ENCODE data around the gene TCFL5. TPM values are rescaled to one million over a fixed set of nuclear protein-coding genes. Genes with fewer than 3 reads are reported as not detected.
A peak's percentile ranks its signal among the peaks of the same experiment; 100 is the strongest.

TCFL5 gene
- total RNA-seq, 1 donor: 19.0 TPM

DNA sequence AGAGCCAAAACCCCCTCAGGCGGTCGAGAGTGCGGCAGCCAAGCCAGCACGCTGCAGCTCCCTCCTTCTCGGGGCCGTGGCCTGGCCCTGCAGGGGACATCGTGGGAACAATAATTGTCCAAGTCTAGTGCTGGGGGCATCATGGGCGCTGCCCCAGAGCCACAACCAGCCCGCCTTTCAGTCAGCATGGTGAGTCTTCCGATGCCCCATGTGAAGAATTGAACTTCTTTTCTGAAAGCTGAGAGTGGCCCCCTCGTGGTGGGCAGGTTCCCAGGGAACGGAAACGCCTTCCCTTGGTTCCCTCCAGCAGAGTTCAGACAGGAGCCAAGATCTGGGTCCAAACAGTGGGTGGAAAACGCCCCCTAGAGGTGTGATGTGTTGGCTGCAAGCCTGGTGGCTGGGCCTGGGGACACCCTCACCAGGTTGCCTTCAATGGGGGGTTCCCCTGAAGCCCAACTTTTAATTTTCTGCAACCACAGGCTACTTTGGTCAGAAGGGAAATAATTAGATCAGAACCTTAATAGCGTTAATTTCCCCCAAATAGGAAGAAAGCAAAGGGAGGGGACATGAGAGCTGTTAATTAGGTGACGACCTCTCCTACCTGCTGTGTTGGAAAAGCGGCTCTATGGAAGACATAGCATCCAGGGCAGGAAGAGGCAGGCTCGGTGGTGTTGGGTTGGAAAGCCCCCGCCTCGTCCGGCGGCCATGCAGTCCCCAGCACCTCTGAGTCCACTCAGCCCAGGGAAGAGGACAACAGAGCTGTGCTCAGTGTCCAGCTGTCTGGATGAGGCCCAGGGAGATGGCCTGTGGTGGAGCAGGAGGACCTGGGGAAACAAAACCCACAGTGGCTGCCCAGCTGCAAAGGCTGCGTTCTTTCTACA is 70.1 kb downstream of the TCFL5 start:
- no peak overlapping the region for H3K4me3 ChIP-seq (ENCODE audit: low read depth, low read length)
- TF ChIP-seq, protein P1, sequence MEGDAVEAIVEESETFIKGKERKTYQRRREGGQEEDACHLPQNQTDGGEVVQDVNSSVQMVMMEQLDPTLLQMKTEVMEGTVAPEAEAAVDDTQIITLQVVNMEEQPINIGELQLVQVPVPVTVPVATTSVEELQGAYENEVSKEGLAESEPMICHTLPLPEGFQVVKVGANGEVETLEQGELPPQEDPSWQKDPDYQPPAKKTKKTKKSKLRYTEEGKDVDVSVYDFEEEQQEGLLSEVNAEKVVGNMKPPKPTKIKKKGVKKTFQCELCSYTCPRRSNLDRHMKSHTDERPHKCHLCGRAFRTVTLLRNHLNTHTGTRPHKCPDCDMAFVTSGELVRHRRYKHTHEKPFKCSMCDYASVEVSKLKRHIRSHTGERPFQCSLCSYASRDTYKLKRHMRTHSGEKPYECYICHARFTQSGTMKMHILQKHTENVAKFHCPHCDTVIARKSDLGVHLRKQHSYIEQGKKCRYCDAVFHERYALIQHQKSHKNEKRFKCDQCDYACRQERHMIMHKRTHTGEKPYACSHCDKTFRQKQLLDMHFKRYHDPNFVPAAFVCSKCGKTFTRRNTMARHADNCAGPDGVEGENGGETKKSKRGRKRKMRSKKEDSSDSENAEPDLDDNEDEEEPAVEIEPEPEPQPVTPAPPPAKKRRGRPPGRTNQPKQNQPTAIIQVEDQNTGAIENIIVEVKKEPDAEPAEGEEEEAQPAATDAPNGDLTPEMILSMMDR (IDR thresholded peaks at IDR 0.05; ENCODE audit: insufficient read depth, low read depth, low read length): peak; percentile 99
- DNase-seq (ENCODE audit: low read depth): peak; percentile 90

Small RNAs within 50 kb of the gene (small RNA-seq; reads per million reads assigned to genes)
- gene DPH3P1: not detected

Other genes with a start within 250 kb of the TCFL5 start
- 0.97 and 3.0 TPM in 2 replicates for gene SLCO4A1, start 219.3 kb downstream of the TCFL5 start, total RNA-seq
- under 0.01 TPM in 2 replicates for gene NTSR1, start 153.0 kb downstream of the TCFL5 start, total RNA-seq
- gene MRGBP, start 65.3 kb downstream of the TCFL5 start, total RNA-seq: 22.2 and 23.7 TPM in 2 replicates
- 30.3 and 33.7 TPM in 2 replicates for gene OGFR, start 57.0 kb downstream of the TCFL5 start, total RNA-seq
- gene COL9A3, start 44.8 kb downstream of the TCFL5 start, total RNA-seq: under 0.01 and 0.43 TPM in 2 replicates
- 41.2 and 47.5 TPM in 2 replicates for gene DIDO1, start 64.7 kb upstream of the TCFL5 start, total RNA-seq
- 31.2 and 34.5 TPM in 2 replicates for gene GID8, start 76.3 kb upstream of the TCFL5 start, total RNA-seq
- 23.7 and 24.8 TPM in 2 replicates for gene SLC17A9, start 90.9 kb upstream of the TCFL5 start, total RNA-seq
- not detected in 2 replicates for gene BHLHE23, start 145.1 kb upstream of the TCFL5 start, total RNA-seq

Measured in fibroblast of villous mesenchyme (primary cell).